ENCODE data around the gene PTAFR.

DNA sequence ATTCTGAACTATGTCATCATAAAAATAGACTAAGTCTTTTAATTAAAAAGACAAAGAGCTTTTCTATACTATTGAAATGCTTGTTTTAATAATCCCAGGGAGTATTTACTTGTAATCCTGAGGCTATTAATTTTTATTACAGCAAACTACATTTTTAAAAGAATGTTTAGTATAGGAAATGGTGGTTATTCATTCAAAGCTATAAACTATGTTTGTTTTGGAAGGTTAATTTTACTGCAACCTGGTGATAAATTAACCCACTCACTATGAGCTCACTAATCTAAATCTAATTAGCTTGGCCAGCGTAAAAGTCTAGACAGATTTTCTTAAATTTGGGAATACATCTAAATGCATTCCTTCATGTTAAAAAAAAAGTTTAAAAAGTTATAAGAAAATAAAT, 74.3 kb downstream of the PTAFR start:
- no peak for TF ChIP-seq POLR2AphosphoS5 (IDR thresholded peaks at IDR 0.05; ENCODE audit: low read depth, low read length)
- TF ChIP-seq, protein P1, sequence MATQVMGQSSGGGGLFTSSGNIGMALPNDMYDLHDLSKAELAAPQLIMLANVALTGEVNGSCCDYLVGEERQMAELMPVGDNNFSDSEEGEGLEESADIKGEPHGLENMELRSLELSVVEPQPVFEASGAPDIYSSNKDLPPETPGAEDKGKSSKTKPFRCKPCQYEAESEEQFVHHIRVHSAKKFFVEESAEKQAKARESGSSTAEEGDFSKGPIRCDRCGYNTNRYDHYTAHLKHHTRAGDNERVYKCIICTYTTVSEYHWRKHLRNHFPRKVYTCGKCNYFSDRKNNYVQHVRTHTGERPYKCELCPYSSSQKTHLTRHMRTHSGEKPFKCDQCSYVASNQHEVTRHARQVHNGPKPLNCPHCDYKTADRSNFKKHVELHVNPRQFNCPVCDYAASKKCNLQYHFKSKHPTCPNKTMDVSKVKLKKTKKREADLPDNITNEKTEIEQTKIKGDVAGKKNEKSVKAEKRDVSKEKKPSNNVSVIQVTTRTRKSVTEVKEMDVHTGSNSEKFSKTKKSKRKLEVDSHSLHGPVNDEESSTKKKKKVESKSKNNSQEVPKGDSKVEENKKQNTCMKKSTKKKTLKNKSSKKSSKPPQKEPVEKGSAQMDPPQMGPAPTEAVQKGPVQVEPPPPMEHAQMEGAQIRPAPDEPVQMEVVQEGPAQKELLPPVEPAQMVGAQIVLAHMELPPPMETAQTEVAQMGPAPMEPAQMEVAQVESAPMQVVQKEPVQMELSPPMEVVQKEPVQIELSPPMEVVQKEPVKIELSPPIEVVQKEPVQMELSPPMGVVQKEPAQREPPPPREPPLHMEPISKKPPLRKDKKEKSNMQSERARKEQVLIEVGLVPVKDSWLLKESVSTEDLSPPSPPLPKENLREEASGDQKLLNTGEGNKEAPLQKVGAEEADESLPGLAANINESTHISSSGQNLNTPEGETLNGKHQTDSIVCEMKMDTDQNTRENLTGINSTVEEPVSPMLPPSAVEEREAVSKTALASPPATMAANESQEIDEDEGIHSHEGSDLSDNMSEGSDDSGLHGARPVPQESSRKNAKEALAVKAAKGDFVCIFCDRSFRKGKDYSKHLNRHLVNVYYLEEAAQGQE (IDR thresholded peaks at IDR 0.05; ENCODE audit: insufficient read depth in 1 of 2, low read depth in 2 of 2, low read length in 2 of 2): no peak
- no peak for TF ChIP-seq SIN3A (IDR thresholded peaks at IDR 0.05; ENCODE audit: borderline replicate concordance, insufficient read depth, low read length)
